OCI-M2 (cell line): ENCODE measurements around the gene SAMD13.

Experiments used
- DNase-seq: peaks from one replicate; lab custom pipeline; 2025; ENCODE audit not compliant: unreplicated experiment; lab: John Stamatoyannopoulos, UW

Gene SAMD13

DNA sequence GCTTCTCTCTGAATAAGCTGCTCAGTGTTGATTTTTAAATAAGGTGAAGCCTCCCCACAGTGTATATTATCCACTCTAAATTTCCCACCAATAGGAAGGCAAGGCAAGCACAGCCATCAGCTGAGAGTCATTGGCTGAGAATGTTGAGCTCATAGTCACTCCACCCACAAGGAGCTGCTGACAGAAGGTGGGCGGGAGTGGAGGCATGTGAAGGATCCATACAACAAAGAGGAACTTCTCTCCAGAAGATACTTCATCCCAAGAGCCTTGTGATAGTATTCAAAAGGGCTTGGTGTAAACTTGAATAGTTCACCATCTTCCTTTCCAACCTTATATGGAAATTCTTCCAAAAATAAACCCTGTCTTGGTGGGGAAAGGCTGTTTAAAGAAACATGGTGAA is 42.8 kb downstream of the SAMD13 start:
- no peak for DNase-seq

GRCh38 chr1:84345220-84345619 is 43.7 kb downstream of the SAMD13 start:
- DNase-seq: no peak

GRCh38 chr1:84347271-84347931 is 45.9 kb downstream of the SAMD13 start:
- no peak for DNase-seq

DNA sequence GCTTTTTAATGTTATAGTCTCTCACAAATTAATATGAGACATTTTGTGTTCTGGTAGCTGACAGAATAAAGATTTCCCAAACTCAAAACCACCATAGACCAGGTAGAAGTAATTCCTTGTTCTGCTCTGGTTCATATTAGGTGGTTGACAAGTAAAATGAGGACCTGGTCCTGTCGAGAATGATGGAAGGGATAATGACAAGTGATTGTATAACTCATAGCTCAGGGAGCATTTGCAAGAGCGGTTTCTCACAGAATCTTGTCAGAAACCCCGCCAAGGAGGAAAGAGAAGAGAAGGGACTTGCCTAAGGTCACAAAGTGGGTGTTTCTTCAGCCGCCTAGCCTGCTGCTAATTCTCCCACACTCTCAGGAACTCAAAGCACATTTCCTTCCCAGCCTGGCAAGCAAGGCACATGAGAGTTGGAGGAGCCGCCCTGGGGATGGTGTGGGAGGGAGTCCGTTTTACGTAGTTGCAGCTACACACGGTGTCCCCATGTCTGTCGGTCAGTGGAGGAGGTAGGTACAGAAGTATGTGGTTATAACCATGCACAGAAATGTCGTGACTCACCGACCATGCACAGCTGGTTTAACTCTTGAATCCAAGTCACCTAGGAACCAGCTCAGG is 46.5 kb downstream of the SAMD13 start:
- no peak for DNase-seq

GRCh38 chr1:84348759-84349158 is 47.3 kb downstream of the SAMD13 start:
- DNase-seq: no peak

DNA sequence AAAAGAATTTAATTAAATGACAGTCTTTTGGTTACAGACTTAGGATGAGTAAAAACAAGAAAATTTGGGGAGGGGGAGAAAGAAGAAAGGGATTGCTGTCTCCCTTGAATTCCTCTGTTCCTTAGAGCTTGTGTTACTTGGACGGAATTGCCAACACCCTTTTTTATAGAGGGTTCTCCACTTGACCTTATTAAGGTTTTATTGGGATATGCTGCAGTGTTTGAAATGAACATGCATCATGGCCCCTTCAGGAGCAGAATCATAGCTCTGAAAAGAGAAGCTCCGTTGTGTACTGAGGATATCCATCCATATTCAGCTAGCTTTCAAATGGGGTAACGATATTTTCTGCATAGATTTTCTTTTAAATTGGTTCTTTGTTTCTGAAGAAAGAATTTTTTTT is 48.6 kb downstream of the SAMD13 start:
- no peak for DNase-seq

DNA sequence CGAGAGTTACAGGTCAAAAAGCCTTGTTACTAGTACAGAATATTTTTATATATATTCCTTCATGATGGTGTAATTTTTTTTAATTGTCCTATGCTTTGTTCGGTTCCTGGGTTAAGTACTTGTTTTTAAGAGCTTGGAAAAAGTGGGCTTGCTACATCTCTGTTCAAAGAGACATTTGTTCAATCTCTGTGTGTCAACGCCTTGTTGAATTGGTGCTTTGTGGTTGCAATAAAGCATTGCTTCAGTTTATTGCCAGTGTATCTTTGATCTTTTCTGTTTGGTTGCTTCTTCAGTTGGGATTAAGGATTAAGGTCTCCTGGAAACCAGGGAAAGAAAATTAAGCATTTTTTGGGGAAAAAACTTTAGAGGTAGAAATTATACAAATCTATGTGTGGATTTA is 49.0 kb downstream of the SAMD13 start:
- no peak for DNase-seq

- no peak for DNase-seq
Measured at GRCh38 chr1:84352298-84353106, 51.0 kb downstream of the SAMD13 start.

DNA sequence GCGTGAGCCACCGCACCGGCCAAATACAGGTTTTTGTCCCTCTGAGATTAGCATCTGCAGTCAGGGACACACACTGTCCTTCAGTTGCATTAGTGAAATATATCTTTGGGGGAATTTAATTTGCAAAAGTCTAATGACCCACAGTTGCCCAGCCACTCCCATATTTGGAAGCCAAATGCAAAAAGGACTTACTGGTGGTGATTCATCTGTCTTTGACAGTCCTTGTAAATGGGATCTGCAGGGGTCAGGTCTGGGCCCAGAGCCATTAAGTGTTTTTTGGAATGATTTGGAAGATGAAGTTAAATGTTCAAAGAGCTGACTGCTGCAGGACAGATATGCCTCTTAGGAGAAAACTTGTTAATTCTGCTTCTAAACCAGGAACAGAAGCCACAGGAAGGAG is 52.2 kb downstream of the SAMD13 start:
- DNase-seq: no peak

GRCh38 chr1:84355556-84355955 is 54.0 kb downstream of the SAMD13 start:
- DNase-seq: no peak

GRCh38 chr1:84356881-84357280 is 55.4 kb downstream of the SAMD13 start:
- no peak for DNase-seq

- no peak for DNase-seq
Measured at GRCh38 chr1:84358695-84359094, 57.2 kb downstream of the SAMD13 start.

GRCh38 chr1:84360316-84360715 is 58.8 kb downstream of the SAMD13 start:
- no peak for DNase-seq

DNA sequence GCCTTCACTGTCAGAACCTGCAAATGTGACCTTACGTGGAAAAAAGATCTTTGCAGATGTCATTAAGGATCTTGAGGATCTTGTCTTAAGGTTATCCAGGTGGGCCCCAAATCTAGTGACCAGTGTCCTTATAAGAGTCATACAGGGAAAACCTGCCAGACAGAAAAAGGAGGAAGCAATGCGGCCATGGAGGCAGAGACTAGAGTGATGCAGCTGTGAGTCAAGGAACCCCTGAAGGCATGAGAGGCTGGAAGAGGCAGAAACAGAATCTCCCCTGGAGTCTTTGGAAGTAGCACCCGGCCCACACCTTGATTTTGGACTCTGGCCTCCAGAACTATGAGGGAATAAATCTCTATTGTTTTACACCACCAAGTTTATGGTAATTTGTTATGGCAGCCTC is 60.3 kb downstream of the SAMD13 start:
- DNase-seq: no peak

DNA sequence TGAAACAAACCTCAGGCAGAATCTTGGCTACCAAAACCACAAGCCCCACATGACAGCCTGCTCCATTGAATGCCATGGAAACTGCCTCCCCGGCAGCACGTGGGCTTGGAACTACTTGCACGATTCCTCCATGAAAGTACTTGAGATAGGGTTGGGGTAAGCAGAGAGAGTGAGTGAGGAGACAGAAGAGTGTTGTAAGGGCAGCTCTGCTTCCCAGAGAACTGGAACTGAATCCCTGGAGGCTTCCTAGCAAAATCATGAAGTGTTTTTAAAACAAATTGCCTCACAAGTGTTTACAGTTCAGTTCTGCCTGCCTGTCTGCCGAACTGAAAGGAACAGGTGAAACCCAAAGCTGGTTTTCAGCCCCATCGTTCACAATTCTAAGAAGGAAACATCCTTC is 61.5 kb downstream of the SAMD13 start:
- DNase-seq: no peak

DNA sequence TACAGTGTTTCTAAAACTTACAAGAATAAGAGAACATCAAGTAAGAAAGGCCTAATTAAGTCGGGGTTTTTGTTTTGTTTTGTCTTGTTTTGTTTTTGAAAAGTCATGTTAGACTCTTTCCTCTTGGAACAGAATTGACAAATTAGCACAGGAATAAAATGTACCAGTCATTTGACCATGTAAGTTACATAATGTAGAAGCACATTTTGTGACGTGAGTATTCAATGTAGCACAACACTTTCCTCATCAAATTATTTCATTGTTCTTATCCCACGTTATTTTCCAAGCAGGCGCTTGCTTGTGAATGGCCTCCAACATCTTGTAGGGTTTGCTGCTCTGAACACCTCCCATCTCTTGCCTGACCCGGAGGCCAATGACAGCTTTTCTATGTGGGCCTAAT is 62.1 kb downstream of the SAMD13 start:
- DNase-seq: no peak

DNA sequence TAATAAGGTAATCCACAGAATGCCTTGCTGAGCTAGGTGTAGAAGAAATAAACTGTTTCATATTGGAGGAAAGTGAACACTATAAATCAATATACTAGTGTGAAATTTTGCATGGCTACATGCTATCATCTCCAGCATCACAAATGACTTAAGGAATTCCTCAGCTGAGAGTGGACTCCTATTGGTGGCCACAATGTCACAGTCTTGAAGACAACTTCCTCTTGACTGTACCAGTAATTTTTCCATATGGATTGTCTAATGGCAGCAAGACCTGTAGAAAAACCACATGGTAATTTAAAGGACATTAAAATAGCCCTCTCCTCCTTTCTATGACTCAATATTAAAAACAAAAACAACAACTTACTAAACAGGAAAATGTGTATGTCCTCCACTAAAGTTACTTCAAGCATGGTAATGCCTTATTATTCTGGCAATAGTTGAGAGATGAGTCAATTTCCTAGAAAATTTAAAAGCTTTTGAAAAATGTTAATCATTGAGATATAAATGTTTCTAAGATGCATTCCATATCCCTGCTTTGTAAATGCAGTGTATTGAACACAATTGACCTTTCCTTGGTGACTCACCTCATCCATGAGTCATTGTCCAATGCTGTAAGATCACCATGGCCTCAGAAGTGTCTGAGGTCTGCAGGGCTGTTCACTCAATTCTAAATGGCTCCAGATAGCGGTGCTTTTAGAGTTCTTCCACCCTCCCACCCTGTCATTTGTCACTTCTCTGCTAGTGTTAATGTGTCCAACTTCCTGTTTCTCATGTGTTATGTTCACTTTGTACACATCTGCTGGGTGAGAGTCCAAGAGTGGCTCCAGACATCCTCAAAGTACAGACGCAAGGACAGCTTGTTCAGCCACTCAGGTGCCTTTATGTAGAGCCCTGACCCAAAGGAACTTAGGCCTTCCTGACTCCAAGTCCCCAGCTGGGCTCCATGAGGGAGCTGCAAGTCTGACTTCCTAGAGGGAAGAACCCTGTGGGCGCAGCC is 64.0 kb downstream of the SAMD13 start:
- DNase-seq: no peak

- DNase-seq: no peak
Measured at GRCh38 chr1:84366786-84367185, 65.3 kb downstream of the SAMD13 start.

DNA sequence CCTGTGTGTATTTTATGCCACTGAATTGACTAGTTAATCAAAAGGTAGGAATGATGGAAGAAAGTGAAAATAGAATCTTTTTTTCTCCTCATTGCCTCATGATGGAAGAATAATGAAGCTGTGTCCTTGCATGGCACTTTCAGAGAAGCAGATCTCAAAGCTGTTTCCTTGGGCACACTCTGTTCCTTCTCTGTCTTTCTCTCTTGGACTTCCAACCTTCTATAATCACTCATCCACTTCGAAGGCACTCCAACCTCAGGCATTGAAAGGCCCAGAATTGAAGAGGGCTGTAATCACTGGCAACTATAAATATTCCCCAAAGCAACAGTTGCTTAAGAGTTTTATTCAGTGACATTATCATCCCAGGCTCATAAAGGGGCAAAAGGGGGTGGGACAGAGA is 65.7 kb downstream of the SAMD13 start:
- DNase-seq: no peak

- DNase-seq: no peak
Measured at GRCh38 chr1:84368441-84368840, 66.9 kb downstream of the SAMD13 start.

DNA sequence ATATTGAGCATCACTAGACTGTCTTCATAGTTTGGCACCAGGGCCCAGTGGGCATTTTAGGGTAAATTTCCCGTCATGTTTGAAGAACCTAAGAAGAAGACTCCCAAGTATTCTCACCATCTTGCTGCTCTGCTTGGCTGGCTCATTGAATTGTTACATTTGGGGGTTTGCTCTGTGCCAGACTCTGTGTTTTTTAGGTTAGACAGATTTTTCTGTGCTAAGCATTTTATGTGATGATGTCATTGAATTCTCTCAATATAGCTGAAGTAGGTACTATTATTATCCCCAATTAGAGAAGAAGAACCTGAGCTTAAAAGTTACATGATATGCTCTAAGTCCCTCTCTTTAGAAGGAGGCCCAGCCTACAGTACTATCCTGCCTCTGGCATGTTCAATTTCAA is 68.8 kb downstream of the SAMD13 start:
- no peak for DNase-seq
